ELR (cell line): ENCODE measurements around the gene DAP3.
A peak's percentile ranks its signal among the peaks of the same experiment; 100 is the strongest.
"Not testable (repeated sequence)": the region's sequence is repeated elsewhere in the genome, so short reads cannot be mapped to it uniquely, and the experiment has no call there.

Source experiments
- DNase-seq: peaks from one replicate; pipeline ENCODE4 v3.0.0-alpha.2; 2015; ENCODE audit warnings: low read depth

The DAP3 gene

DNA sequence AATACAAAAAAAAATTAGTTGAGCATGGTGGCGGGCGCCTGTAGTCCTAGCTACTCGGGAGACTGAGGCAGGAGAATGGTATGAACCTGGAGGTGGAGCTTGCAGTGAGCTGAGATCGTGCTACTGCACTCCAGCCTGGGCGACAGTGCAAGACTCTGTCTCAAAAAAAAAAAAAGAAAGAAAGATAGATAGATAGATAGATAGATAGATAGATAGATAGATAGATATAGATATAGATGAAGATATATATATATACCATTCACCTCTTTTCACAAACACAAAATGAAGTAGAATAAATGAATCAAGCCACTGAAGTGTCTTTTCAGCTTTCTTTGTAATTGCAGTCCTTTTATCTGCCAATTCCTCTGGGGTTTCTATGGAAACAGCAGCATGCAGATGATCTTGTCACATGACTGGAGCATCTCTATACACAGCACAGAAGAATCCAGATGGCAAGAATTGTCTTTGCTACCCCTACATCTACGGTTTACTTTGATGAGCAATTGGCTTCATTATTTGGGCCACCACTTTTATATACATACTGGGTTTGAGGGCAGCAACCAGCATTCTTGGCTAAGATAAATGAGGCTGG lies 29.7 kb downstream of the DAP3 start:
- DNase-seq: not testable (repeated sequence)

DNA sequence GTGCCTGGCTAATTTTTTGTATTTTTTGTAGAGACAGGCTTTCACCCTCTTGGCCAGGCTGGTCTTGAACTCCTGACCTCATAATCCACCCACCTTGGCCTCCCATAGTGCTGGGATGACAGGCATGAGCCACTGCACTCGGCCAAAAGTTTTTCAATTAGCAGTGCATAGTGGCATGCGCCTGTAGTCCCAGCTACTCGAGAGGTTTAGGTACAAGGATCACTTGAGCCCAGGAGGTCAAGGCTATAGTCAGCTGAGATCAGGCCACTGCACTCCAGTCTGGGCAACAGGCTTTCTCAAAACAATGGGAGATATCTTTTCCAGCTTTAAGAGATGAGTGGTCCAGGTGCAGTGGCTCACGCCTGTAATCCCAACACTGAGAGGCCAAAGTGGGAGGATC lies 30.8 kb downstream of the DAP3 start:
- DNase-seq: no peak

DNA sequence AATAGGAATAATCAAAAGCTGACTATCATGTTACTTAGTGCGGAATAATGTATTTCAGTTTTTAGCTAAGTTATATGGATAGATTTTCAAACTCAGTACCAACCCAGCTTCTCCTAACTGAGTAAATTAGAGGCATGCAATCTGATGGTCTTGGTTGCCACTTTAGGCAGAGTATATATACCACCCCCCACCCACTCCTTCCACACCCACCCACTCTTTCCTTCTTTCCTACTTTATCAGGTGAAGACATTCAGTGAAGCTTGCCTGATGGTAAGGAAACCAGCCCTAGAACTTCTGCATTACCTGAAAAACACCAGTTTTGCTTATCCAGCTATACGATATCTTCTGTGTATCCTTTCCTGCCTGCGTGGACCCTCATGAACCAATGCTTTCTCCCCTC lies 36.3 kb downstream of the DAP3 start:
- no peak for DNase-seq

DNA sequence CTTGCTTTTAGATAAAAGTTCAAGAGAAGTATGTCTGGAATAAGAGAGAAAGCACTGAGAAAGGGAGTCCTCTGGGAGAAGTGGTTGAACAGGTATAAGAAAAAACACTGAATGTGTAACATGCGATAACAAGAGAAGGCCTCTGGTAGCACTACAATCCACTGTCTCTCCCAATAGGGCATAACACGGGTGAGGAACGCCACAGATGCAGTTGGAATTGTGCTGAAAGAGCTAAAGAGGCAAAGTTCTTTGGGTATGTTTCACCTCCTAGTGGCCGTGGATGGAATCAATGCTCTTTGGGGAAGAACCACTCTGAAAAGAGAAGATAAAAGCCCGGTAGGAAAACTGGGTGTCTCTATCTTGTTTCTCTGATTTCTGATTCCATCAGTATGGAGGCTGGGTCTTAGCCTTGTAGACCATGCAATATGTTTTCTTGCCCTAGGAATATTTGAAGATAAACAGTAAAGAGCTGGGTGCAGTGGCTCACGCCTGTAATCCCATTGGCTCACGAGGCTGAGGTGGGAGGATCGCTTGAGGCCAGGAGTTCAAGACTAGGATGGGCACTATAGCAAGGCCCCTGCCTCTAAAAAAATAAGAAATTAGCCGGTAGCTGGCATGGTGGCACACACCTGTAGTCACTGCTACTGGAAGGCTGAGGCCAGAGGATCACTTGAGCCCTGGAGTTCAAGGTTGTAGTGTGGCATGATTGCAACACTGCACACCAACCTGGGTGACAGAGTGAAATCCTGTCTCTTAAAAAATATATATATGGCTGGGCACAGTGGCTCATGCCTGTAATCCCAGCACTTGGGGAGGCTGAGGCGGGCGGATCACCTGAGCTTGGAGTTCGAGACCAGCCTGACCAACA lies 40.4 kb downstream of the DAP3 start:
- DNase-seq: peak; percentile 81

DNA sequence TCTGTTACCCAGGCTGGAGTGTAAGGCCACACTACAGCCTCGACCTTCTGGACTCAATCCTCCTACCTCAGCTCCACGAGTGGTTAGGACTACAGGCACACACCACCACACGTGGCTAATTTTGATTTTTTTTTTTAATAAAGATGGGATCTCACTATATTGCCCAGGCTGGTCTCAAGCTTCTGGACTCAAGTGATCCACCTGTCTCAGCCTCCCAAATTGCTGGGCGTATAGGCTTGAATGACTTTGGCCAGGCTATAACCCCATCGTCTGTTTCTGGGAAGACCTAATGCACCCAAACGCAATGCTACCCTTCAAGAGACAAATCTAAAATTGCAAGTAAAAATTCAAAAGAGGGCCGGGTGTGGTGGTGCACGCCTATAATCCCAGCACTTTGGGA lies 52.1 kb downstream of the DAP3 start:
- DNase-seq: no peak

DNA sequence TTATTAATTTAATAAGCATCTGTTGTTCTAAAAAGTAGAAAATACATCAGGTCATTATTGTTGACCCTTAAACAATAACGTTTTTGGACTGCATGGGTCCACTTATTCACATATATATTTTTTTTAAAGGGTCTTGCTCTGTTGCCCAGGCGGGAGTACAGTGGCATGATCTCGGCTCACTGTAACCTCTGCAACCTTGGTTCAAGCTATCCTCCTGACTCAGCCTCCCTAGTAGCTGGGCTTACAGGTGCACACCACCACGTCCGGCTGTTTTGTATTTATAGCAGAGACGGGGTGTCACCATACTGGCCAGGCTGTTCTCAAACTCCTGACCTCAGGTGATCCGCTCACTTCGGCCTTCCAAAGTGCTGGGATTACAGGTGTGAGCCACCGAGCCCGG lies 53.0 kb downstream of the DAP3 start:
- no peak for DNase-seq

DNA sequence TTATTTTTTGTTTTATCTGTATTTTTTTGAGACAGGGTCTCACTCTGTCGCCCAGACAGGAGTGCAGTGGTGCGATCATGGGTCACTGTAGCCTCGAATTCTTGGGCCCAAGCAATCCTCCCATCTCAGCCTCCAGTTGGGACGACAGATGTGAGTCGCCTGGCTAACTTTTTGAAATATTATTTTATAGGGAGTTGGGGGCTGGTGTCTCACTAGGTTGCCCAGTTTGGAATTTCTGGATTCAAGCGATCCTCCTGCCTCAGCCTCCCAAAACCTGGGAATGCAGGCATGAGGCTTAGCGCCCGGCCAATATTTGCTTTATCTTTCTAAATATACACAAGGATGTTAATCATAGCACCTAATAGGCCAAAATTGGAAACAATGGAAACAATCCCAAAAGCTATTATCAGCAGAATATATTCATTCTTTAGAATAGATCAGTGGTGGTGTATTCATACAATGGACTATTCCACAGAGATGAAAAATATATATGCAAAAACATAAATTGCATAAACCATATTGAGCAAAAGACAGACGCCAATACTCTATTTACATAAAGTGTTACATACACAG lies 55.9 kb downstream of the DAP3 start:
- no peak for DNase-seq

DNA sequence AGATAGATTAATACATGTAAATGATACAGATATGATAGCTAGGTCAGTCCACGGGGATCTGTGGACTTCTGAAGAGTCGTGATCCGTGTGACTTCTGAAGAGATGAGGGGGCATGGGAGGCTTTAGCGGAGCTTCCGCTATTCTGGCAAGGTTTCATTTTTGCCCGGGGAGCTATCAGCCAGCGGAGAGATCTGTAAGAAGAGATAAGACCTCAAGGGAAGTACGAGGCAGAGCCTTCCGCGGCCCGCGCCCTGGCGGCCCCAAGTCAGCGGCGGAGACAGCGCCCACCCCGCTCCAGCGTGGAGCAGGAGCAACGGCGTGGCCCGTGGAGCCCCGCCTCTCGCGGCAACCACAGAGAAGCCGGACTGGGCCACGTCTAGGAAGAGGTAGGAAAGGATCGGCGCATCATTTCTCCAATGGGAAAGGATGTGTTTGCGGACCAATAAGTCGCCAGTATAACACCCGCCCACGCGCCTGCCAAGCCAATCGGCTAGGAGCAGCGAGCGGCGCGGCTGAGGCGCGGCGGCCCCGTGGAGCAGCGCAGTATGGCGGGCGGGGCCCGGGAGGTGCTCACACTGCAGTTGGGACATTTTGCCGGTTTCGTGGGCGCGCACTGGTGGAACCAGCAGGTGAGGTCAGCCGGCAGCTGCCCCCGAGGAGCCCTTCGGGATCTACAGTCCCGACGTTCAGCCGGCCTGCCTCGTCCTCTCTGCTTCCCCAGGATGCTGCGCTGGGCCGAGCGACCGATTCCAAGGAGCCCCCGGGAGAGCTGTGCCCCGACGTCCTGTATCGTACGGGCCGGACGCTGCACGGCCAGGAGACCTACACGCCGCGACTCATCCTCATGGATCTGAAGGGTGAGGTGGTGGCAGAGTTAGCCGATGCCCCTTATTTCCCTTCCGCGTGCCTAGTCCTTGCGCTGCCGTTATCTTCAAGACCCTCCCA lies 56.7 kb downstream of the DAP3 start:
- peak; percentile 99 for DNase-seq

DNA sequence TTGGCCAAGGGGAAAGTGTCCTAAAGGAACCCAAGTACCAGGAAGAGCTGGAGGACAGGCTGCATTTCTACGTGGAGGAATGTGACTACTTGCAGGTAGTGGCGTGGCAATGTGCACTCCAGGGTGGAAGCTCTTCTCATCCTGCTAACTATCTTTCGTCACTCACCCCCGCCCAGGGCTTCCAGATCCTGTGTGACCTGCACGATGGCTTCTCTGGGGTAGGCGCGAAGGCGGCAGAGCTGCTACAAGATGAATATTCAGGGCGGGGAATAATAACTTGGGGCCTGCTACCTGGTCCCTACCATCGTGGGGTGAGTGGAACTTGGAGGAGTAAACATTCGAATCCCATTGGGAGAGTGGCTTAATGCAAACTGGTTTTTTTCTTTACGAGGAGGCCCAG lies 58.7 kb downstream of the DAP3 start:
- DNase-seq: not testable (repeated sequence)

DNA sequence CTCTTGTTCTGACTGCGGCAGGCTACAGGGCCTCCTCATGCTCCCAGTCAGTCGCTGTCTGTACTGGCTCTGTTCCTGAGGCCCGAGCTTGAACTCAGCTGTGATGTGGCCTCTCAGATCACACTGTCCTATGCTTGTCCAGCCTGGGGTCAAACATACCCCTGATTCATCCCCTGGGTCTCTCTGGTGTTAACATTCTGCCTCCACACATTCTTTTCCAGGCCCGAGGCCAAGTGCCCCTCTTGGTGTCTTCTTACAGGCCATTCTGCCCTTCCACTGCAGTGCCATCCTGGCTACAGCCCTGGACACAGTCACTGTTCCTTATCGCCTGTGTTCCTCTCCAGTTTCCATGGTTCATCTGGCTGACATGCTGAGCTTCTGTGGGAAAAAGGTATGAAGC lies 59.2 kb downstream of the DAP3 start:
- not testable (repeated sequence) for DNase-seq

DNA sequence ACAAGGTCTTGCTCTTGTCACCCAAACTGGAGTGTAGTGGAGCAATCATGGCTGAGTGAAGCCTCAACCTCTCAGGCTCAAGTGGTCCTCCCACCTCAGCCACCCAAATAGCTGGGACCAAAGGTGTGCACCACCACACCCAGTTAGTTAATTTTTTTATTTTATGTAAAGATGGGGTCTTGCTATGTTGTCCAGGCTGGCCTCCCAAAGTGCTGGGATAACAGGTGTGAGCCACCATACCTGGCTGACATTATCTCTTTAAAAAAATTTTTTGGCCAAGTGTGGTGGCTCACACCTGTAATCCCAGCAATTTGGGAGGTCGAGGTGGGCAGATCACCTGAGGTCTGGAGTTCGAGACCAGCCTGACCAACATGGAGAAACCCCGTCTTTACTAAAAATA lies 70.1 kb downstream of the DAP3 start:
- DNase-seq: not testable (repeated sequence)

DNA sequence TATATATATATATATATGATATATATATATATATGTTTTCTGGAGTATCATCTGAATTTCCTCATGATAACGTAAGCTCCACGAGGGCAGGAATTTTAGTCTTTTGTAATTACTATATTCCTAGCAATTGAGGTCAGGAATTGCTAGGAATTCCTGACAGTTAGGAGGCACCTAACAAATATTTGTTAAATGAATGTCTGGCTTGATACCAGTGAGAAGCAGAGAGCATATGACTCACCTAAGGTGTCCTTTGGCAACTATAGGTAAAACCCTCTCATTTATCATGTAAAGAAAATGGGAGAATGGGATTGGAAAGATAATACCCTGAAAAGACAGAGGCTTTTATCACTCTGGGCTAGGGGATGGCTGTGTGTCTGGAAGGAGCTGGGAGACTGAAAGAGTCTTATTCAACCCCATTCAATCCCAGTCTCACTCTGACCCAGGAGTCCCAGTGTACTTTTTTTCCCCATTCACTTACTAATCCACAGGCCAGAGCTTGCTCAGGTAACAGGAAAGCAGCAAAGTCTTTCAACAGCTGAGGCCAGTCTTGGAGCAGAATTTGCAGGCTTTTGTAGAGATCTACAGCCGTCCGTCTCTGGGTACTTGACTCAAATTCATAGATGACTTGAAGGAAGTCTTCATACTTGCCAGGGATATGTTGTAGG lies 71.2 kb downstream of the DAP3 start:
- DNase-seq: no peak

DNA sequence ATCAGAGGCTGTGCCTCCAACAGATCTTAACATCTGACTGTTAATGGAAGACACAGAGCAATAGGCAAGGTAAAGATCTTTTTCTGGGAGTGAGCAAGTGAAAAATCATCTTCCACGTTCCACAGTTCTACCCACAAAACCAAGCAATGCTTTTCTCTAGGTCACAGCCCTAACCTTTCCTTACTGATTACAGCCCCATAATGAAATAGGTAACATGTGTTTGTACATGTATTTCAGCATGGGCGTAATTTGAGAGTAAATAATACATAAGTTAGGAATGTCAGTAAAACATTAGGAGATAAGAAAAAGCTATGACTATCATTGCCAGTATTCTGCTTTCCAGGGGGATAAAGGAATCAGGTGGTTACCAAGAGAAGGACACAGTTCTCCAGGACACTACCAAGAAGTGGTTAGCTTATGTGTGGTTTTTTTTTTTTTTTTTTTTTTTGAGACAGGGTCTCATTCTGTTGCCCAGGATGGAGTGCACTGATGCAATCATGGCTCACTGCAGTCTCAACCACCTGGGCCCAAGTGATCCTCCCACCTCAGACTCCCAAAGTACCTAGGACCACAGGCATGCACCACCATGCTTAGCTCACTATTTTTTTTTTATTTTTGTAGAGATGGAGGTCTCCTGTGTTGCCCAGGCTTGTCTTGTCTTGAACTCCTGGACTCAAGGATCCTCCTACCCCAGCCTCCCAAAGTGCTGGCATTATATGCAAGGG lies 72.0 kb downstream of the DAP3 start:
- no peak for DNase-seq

DNA sequence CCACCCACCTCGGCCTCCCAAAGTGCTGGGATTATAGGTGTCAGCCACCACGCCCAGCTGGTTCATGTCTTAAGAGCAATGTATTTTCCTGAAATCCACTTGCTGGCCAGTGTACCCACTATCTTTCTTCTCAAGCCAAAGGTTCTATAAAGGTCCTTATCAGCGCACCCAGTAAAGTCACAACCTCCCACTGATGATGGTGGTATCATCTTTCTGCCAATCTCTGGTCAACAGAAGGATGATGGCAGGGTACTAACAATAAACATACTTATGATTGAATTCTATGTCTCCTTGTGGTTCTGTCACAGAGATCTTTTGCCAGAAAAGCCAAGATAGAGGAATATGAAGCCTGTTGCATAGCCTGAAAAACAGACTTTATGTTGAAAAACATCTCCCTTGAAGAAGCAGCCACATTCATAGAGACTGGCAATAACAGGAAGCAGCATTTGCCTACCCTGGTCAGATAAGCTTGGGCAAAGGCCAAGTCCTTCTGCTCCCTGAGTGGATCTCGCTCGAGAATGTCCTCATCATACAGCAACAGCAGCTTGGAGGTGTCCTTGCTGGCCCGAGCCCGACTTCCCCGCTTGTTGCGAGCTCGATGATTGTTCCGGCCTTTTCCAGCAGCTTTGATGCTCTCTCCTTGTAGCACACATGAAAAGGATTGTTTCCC lies 73.0 kb downstream of the DAP3 start:
- DNase-seq: no peak

DNA sequence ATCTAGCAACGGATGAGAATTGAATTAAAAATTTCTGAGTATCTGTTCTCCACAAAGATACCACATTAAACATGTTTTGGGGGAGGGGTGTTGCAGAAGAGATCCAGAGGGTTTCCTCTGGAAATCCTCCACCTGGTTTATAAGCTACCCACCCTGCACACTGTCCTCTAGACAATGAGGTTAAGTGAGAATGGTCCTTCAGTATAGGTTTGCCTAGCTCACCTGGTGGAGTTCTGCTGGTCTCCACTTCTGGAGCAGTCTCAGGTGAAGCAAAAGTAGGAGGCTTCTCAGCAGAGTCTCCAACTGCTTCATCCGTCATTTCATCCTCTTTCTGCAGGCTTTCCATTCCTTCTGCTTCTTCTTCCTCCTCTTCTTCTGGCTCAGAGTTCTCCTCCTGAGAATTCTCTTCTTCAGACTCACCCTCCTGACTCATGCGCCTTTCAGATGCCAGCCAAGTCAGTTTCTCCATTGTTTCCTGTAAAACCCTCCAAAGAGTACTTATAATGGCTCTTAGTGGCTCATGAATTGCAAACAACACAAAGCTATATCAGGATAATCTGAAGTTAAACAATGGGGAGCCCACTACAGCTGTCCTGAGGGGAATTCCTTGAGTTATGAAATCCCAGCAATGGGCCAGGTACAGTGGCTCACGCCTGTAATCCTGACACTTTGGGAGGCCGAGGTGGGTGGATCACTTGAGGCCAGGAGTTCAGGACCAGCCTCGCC lies 74.4 kb downstream of the DAP3 start:
- peak; percentile 96 for DNase-seq

DNA sequence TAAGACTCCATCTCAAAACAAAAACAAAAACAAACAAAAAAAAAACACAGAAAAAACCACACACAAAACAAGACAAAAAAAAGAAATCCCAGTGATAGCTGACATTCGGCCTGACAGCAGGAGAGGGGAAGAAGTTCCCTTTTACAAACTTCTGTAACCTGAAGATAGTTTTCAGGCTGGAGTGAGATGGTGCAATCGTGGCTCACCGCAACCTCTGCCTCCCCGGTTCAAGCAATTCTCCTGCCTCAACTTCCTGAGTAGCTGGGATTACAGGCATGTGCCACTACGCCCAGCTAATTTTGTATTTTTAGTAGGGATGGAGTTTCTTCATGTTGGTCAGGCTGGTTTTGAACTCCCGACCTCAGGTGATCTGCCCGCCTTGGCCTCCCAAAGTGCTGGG lies 75.1 kb downstream of the DAP3 start:
- DNase-seq: not testable (repeated sequence)

DNA sequence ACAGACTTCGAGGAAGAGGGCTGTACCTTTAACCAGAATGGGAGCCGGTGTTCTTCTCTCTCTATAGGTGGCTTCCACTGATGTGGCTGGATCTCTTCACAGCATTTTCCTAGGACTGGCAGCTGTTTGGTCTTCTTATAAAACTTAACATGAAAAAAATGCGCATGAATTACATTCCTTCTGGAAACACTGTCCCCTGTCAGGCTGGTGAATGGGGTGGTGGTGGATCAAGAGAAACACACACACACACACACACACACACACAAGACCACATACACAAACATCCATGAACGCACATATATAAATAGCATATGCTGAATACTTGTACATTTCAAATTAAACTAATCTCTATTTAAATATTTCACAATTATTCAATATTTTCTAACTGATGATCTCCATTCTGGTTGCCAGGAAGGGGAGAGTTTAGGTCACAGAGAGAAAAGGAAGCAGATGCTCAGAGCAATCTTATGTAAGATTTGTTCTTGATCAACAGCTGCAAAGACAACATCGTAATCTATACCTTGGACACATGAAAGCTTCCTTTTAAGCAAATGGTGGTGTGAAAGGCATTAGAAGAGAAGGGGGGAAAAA lies 78.6 kb downstream of the DAP3 start:
- not testable (repeated sequence) for DNase-seq

DNA sequence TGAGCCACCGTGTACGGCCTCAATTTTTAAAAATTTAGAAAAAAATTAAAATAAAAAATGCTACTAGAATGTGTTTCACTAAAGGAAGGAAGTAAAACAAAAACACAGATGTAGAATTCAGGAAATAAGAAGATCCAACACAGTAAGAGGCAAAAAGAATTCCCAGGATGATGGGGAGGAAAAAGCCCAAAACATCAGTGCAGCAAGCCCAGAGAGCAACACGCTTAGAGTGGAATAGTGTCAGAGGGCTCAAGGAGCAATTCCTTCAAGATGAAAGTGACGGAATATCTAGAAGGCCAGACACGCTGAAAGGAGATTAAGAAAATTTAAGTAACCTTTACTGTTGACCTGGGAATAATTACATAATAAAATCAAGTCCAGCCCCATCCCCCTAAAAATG lies 80.4 kb downstream of the DAP3 start:
- no peak for DNase-seq

DNA sequence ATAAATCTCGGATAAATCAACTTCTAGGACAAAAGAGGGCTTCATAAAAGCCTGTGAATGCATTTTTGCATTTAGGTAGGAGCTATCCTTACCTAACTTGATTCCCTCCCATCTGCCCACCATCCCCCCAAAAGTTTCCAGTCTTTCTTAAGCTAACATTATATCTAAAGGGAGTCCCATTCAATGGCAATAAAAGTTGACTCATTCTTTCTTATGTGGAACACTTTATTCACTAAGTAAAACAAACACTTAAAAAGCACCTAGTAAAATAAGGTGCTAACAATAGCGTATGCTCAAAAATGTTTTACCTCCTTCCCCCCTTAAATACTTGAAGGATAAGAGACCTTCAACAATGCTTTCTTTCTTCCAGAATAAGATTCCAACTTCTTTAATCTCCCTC lies 84.3 kb downstream of the DAP3 start:
- no peak for DNase-seq
